Breast epithelium (tissue), 3 donors: Measurements from ENCODE around the gene FES.

Experiments
- POLR2A ChIP-seq: fragments of 450-650 bp; IDR thresholded peaks from one replicate; pipeline ENCODE4 v1.6.1; 2016; ENCODE audit warnings: antibody characterized with exemption, mild to moderate bottlenecking, moderate library complexity
- TF ChIP-seq, protein P1 (sequence below), 3 donors: fragments of 450-650 bp; IDR thresholded peaks; one replicate each; pipeline ENCODE4 v1.5.1; 2016 to 2017; ENCODE audit warnings: antibody characterized with exemption in 3 of 3, mild to moderate bottlenecking in 3 of 3, moderate library complexity in 3 of 3

DNA sequence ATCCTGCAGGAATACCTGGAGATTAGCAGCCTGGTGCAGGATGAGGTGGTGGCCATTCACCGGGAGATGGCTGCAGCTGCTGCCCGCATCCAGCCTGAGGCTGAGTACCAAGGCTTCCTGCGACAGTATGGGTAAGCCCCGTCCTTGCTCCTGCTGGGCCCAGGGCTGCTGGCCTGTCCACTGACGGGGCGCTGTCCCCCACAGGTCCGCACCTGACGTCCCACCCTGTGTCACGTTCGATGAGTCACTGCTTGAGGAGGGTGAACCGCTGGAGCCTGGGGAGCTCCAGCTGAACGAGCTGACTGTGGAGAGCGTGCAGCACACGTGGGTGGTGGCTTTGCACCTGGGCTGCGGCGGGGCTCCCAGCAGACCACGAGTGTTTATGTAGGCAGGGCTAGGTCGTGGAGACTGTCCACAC lies 5.0 kb downstream of the FES start:
- TF ChIP-seq POLR2A = no peak
- TF ChIP-seq, protein P1, sequence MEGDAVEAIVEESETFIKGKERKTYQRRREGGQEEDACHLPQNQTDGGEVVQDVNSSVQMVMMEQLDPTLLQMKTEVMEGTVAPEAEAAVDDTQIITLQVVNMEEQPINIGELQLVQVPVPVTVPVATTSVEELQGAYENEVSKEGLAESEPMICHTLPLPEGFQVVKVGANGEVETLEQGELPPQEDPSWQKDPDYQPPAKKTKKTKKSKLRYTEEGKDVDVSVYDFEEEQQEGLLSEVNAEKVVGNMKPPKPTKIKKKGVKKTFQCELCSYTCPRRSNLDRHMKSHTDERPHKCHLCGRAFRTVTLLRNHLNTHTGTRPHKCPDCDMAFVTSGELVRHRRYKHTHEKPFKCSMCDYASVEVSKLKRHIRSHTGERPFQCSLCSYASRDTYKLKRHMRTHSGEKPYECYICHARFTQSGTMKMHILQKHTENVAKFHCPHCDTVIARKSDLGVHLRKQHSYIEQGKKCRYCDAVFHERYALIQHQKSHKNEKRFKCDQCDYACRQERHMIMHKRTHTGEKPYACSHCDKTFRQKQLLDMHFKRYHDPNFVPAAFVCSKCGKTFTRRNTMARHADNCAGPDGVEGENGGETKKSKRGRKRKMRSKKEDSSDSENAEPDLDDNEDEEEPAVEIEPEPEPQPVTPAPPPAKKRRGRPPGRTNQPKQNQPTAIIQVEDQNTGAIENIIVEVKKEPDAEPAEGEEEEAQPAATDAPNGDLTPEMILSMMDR (IDR thresholded peaks at IDR 0.05) = no peak
